HepG2 (cell line): ENCODE measurements around the gene LILRB3. TPM values are rescaled to one million over a fixed set of nuclear protein-coding genes. Genes with fewer than 3 reads are reported as not detected.
A peak's percentile ranks its signal among the peaks of the same experiment; 100 is the strongest.

ENCODE experiments used
- ARNT ChIP-seq: fragments of 450-650 bp; IDR thresholded peaks from 2 replicates; pipeline ENCODE4 v1.6.1; 2017
- CAMTA2 ChIP-seq: sonication (generic); formaldehyde crosslinking; IDR thresholded peaks from 2 replicates; pipeline ENCODE4 v1.4.0; 2020; ENCODE audit warnings: mild to moderate bottlenecking, missing genetic modification reagents, borderline replicate concordance
- CEBPG ChIP-seq: IDR thresholded peaks from 2 replicates; pipeline ENCODE4 v1.6.1; 2016
- EZH2 ChIP-seq: conservative IDR thresholded peaks from 2 replicates; pipeline ENCODE4 v1.6.1; 2012; ENCODE audit warnings: mild to moderate bottlenecking, low read depth, low read length, moderate library complexity
- FLYWCH1 ChIP-seq: sonication (generic); formaldehyde crosslinking; IDR thresholded peaks from 2 replicates; pipeline ENCODE4 v1.8.1; 2023; ENCODE audit warnings: mild to moderate bottlenecking, missing genetic modification reagents
- FUBP1 ChIP-seq: sonication (generic); formaldehyde crosslinking; IDR thresholded peaks from 2 replicates; pipeline ENCODE4 v1.5.1; 2020; ENCODE audit warnings: missing genetic modification reagents, mild to moderate bottlenecking, borderline replicate concordance
- GATA4 ChIP-seq: sonication (generic); IDR thresholded peaks from 2 replicates; pipeline ENCODE4 v1.6.1; 2016; ENCODE audit warnings: antibody characterized with exemption, low read depth, borderline replicate concordance
- HMG20B ChIP-seq: conservative IDR thresholded peaks from 2 replicates; pipeline ENCODE4 v1.6.1; 2016; ENCODE audit warnings: missing genetic modification reagents, missing compliant biosample characterization
- ISL2 ChIP-seq: sonication (generic); formaldehyde crosslinking; IDR thresholded peaks from 2 replicates; pipeline ENCODE4 v1.5.0; 2020; ENCODE audit warnings: missing genetic modification reagents
- NCOA5 ChIP-seq: sonication (generic); formaldehyde crosslinking; IDR thresholded peaks from 2 replicates; pipeline ENCODE4 v1.4.0; 2020; ENCODE audit warnings: missing genetic modification reagents
- POLR2G ChIP-seq: fragments of 200-400 bp; formaldehyde crosslinking; IDR thresholded peaks from 2 replicates; pipeline ENCODE4 v1.6.1; 2018; ENCODE audit warnings: mild to moderate bottlenecking, low read depth, low read length, moderate library complexity
- RORA ChIP-seq: sonication (generic); formaldehyde crosslinking; IDR thresholded peaks from 2 replicates; pipeline ENCODE4 v1.5.0; 2020; ENCODE audit warnings: mild to moderate bottlenecking, missing genetic modification reagents, moderate library complexity
- TOPORS ChIP-seq: sonication (generic); formaldehyde crosslinking; IDR thresholded peaks from 2 replicates; pipeline ENCODE4 v1.8.0; 2023; ENCODE audit warnings: mild to moderate bottlenecking, missing genetic modification reagents
- U2AF2 ChIP-seq: fragments of 200-400 bp; formaldehyde crosslinking; IDR thresholded peaks from 2 replicates; pipeline ENCODE4 v1.6.1; 2017; ENCODE audit warnings: low read depth, mild to moderate bottlenecking, low read length
- YEATS4 ChIP-seq: sonication (generic); formaldehyde crosslinking; IDR thresholded peaks from 2 replicates; pipeline ENCODE4 v1.4.0; 2020; ENCODE audit warnings: missing genetic modification reagents, borderline replicate concordance
- ZBTB4 ChIP-seq: sonication (generic); formaldehyde crosslinking; IDR thresholded peaks from 2 replicates; pipeline ENCODE4 v1.4.0; 2020; ENCODE audit warnings: missing genetic modification reagents, mild to moderate bottlenecking, borderline replicate concordance
- ZBTB42 ChIP-seq: sonication (generic); formaldehyde crosslinking; IDR thresholded peaks from 2 replicates; pipeline ENCODE4 v1.5.0; 2020; ENCODE audit warnings: mild to moderate bottlenecking, missing genetic modification reagents
- ZBTB44 ChIP-seq: sonication (generic); formaldehyde crosslinking; IDR thresholded peaks from 2 replicates; pipeline ENCODE4 v1.4.0; 2020; ENCODE audit warnings: missing genetic modification reagents
- ZFAT ChIP-seq: sonication (generic); formaldehyde crosslinking; conservative IDR thresholded peaks from 2 replicates; pipeline ENCODE4 v1.8.1; 2023; ENCODE audit warnings: missing genetic modification reagents, inconsistent platforms
- ZFP62 ChIP-seq: sonication (generic); formaldehyde crosslinking; IDR thresholded peaks from 2 replicates; pipeline ENCODE4 v1.4.0; 2020; ENCODE audit warnings: missing genetic modification reagents
- ZFX ChIP-seq: sonication (generic); formaldehyde crosslinking; IDR thresholded peaks from 2 replicates; pipeline ENCODE4 v1.4.0; 2020; ENCODE audit warnings: mild to moderate bottlenecking, low read depth, missing genetic modification reagents, moderate library complexity
- ZNF382 ChIP-seq: sonication (generic); formaldehyde crosslinking; IDR thresholded peaks from 2 replicates; pipeline ENCODE4 v1.5.0; 2020; ENCODE audit warnings: missing genetic modification reagents, mild to moderate bottlenecking, borderline replicate concordance
- ZNF619 ChIP-seq: sonication (generic); formaldehyde crosslinking; IDR thresholded peaks from 2 replicates; pipeline ENCODE4 v1.4.0; 2020; ENCODE audit warnings: mild to moderate bottlenecking, missing genetic modification reagents
- ZNF737 ChIP-seq: sonication (generic); formaldehyde crosslinking; IDR thresholded peaks from 2 replicates; pipeline ENCODE4 v1.5.0; 2020; ENCODE audit warnings: missing genetic modification reagents, mild to moderate bottlenecking, borderline replicate concordance
- ZNF746 ChIP-seq: sonication (generic); formaldehyde crosslinking; IDR thresholded peaks from 2 replicates; pipeline ENCODE4 v1.8.0; 2022; ENCODE audit warnings: mild to moderate bottlenecking, missing genetic modification reagents
- polyA plus RNA-seq, 8 experiments: library from polyadenylated mRNA; depleted of rRNA in 3 of 8; stranded (reverse) in 7 of 8; unstranded in 1 of 8; fragments of >200 nt; fragmentation: Illumina TruSeq in 4 of 8; extraction: Trizol in 4 of 8; gene quantifications; 2 replicates each; pipeline versions ENCODE4 v1.2.1 to v1.2.3, GENCODE V29; 2011 to 2016; ENCODE audit warnings: low read depth in 4 of 8, missing spikeins in 1 of 8, mixed read lengths in 1 of 8; ENCODE audit not compliant: insufficient read depth in 1 of 8
- total RNA-seq, 5 experiments: library from RNA; depleted of rRNA; stranded (reverse); fragments of >200 nt; fragmentation: Illumina TruSeq; extraction: Trizol; gene quantifications; 2 replicates each; pipeline ENCODE4 v1.2.3, GENCODE V29; 2016; ENCODE audit warnings: low read depth in 1 of 5

Gene LILRB3
- total and polyA plus RNA-seq, 2 of the 13 experiments (the other 11 are each of a cell fraction or from before 2014, with no cell fraction given): 0.22 TPM; not detected in 1

GRCh38 chr19:54209811-54210494, 12.9 kb downstream of the LILRB3 start (continued):
- TF ChIP-seq ZBTB44 (CRISPR knock-in tag): no peak
- TF ChIP-seq EZH2: no peak
- TF ChIP-seq POLR2G: 0 out of 2 replicates have a peak, but pooled peaks have one; percentile 11
- TF ChIP-seq ZFAT (CRISPR knock-in tag): no peak
- TF ChIP-seq ZNF382 (CRISPR knock-in tag): no peak
- 0 out of 2 replicates have a peak, but pooled peaks have one; percentile 74 for TF ChIP-seq ZNF746 (CRISPR knock-in tag)
- TF ChIP-seq YEATS4 (CRISPR knock-in tag): peak; percentile 51; the same call in 1 of the 2 replicates
- TF ChIP-seq GATA4: no peak
- TF ChIP-seq CAMTA2 (CRISPR knock-in tag): no peak
- TF ChIP-seq NCOA5 (CRISPR knock-in tag): no peak
- no peak for TF ChIP-seq ZFP62 (CRISPR knock-in tag)
- no peak for TF ChIP-seq FLYWCH1
- peak; percentile 73; the same call in 1 of the 2 replicates for TF ChIP-seq HMG20B (CRISPR knock-in tag)
- TF ChIP-seq ISL2 (CRISPR knock-in tag): peak; percentile 65
- TF ChIP-seq ZNF619: no peak
- no peak; the same call in 1 of the 2 replicates for TF ChIP-seq ZBTB4
- peak; percentile 44; the same call in 1 of the 2 replicates for TF ChIP-seq ZFX
- no peak for TF ChIP-seq ZBTB42
- TF ChIP-seq U2AF2: no peak
- no peak for TF ChIP-seq RORA (CRISPR knock-in tag)
- TF ChIP-seq ZNF737 (CRISPR knock-in tag): no peak
- no peak for TF ChIP-seq FUBP1
- TF ChIP-seq CEBPG: peak; percentile 90
- TF ChIP-seq TOPORS (CRISPR knock-in tag): no peak
- no peak for TF ChIP-seq ARNT
